Measurements from ENCODE around the gene AGBL3.

Gene AGBL3

DNA sequence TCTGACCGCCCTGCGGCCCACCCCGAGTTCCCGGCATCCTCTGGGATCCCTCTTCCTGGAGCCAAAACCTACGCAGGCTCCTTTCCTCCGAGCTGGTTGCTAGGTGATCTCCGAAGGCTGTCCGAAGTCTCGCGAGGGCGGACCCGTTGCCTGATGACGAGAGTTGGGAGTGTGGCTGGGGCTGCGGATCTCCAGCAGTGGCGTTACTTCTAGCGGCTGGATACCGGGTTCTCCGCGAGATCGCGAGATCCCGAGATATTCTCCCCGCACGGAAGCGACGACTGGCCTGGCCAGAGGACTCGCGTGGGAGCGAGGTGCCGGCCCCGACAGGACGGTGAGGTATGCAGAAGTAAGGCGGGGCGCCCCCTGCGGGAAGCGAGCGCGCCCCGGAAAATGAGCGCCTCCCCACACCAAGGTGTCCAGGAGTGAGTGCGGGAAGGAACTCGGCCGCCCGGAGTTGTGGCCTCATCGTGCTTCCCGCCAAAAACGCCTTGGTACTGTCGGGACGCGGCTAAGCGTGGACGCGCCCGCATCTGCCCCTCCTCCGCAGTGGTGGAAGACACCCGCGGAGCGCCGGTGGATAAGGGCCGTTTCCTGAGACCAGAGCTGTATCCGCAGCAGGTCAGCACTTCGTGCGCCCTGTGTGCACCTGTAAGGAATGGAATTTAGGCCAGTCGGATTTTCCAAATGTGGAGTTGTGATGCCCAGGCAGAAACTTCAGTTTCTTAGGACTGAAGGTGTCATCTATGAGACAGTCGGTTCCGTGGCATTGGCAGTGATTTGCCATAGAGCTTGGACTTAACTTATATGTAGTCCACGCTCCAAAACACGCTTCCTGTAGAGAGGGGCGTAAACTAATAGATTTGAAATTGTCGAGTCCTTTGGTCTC lies at the start of gene AGBL3:
TSS of gene AGBL3 (plus strand) at position 146 of the 889 bp plus-strand sequence. CDS start 1,426 bp downstream, outside the sequence.
- DNase-seq, result peak; percentile 95 to 97

- no peak for DNase-seq
Measured at GRCh38 chr7:134936893-134937510, 49.3 kb upstream of the AGBL3 start.

- DNase-seq, result no peak
Measured at GRCh38 chr7:134938141-134938540, 48.2 kb upstream of the AGBL3 start.

DNA sequence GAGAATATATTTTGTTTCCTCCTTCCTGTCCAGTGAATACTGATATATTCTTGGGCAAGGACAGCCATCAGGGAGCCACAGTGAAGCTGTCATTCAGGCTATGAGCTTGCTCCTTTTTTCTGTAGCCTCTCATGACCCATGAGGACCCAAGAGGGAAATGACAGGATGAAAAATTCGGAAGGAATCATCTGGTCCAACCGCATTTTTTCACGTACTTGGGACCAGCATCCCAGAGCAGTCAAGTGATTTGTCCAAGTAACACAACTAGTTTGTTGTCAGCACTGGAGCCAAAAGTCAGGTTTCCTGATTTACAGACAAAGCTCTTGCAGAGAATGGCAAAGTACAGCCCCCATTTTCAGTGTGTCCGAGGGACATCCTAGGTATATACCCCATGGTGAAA lies 47.2 kb upstream of the AGBL3 start:
- DNase-seq, result no peak

GRCh38 chr7:134940729-134941128 lies 45.6 kb upstream of the AGBL3 start:
- no peak for DNase-seq

DNA sequence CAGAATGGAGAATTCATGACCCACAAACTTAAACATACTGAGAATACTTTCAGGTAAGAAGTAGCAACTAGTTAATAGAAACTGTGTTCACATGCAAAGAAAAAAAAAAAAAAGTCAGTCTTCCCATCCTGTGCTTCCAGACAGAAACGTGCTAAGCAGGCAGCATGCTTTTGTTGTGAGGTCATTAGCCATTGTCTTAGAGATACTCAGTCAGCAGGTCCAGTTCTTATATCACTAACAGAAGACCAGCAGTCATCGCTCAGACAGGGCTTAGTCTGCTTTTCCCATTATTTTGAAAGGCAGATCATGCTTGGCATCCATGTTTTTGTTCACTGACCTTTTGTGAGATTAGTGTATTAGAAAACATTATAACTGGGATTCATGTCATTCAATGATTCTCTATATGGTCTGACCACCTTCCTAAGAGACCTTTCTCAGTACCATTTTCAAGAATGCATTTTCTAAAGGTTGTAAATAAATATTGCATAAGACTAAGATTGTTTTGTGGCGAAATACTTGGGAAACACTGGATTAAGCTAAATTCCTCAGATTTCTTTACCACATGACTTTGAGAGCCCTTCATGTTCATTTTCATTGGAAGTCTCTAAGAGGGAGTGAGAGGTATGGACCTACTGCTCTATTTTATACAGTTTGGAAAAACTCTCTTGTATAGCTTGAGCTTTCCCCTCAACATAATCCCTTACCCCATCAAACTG lies 45.0 kb upstream of the AGBL3 start:
- no peak for DNase-seq

DNA sequence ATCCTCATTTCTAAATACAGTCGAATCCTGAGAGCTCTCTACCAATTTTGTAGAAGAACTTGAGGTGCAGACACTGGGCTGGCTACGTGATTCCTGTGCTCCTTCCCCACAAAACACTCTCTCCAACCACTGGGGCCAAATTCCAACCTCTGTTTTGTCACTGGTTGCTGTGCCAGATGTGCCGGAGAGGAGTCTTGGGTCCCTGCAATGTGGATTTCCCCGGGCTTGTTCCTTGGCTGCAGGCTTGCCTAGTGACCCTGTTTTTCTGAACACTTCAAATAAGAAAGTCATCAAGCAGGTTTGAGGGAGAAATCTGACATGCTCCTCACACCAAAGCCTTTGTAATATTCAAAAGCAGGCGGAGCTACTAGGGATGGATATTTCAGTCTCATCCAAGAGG lies 44.4 kb upstream of the AGBL3 start:
- no peak for DNase-seq

GRCh38 chr7:134942690-134943466 lies 43.4 kb upstream of the AGBL3 start:
- DNase-seq, result no peak

DNA sequence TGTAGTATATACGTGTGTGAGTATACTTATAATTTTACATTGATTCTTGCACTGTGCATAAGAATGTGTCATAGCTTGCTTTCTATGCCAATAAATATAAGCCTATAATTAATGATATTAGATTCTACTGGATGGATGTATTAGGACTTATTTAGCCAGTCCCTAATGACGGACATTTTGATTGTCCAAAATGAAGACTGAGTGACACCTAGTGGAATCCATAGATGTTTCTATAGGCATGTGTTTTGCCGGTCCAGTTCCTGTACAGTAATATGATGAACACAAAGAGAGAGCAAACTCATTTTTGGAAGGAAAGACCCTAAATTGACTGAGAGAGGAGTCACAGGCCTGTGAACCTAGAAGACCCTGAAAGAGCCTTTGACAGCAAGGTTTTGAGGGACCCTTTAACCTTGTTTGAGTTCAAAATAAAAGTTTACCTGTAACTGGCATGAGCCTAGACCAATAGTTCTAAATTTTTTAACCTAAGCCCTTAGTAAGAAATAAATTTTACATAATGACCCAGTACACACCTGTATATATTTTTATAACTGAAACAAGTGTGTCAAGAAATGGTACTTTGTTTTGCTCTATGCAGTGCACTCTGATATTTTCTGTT lies 42.4 kb upstream of the AGBL3 start:
- peak in 1 of 2 experiments; percentile 56 for DNase-seq

DNA sequence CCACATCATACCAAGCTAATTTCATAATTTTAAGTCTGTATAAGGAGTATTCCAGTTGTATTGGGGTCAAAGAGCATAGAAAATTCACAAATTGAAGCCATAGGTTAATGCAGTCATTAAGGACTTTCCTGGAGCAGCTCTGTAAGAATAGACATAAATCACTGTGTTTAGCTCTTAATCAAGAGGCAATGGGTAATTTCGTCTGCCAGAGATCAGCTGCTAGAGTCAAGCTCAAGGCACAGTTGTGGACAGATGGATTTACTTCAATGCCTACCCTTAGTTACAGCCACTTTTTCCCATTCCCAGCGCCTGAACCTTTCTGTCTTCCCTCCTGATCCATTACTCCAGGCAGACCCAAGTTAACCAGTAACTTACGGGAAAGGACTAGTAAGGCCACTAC lies 40.6 kb upstream of the AGBL3 start:
- no peak for DNase-seq

DNA sequence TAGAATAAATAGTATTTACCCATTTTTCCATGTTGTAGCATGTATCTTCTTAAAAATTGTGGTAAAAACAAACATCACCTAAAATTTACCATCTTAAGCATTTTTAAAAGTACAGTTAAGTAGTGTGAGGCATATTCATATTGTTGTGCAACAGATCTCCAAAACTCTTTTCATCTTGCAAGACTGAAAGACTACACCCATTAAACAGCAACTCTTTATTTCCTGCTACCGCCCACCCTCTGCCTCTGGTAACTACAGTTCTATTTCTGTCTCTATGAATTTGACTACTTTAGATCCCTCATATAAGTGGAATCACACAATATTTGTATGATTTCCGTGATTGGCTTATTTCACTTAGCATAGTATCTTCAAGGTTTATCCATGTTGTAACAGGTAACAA lies 40.0 kb upstream of the AGBL3 start:
- no peak for DNase-seq

DNA sequence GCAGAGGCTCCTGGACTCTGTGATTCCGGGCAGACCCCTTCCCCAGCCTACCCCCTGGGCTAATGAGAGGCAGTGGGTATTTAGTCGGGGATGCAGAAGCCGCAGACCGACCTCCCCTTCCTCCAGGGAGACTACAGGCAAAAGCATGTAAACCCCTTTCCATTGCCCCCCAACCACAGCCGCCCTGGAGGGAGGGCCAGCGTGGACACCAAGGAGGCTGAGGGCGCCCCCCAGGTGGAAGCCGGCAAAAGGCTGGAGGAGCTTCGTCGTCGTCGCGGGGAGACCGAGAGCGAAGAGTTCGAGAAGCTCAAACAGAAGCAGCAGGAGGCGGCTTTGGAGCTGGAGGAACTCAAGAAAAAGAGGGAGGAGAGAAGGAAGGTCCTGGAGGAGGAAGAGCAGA lies 39.0 kb upstream of the AGBL3 start:
- no peak for DNase-seq

DNA sequence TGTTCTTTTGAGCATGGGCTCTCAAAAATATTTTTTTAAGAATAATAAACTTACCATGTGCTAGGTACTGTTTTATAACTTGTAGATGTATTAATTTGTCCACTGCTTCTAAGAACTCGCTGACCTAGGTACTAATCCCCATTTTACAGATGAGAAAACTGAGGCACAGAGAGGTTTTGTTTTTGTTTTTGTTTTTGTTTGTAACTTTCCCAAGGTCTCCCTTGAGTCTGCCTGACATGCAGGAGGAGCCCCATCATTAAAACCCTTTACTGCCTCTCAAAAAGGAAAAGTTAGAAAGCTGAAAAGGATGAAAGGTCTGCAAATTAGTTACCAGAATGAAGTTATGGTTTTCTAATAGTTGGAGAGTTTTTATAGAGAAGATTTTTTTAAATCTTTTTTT lies 38.5 kb upstream of the AGBL3 start:
- DNase-seq, result no peak

DNA sequence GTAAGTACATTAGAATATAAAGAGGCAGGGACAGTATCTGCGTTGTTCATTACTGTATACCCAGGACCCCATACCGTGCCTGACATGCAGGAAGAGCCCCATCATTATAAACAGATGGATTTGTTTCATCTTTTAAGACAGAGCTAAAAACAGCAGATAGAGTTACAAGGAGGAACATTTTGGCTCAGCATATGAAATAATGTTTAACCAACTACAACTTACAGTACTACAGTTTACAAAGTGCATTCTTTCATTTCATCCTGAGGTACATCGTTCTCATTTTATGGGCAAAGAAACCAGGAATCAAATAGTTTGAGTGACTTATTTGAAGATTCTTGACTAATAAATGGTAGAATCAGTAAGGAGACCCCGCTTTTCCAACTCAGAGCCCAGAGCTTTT lies 38.1 kb upstream of the AGBL3 start:
- no peak for DNase-seq

DNA sequence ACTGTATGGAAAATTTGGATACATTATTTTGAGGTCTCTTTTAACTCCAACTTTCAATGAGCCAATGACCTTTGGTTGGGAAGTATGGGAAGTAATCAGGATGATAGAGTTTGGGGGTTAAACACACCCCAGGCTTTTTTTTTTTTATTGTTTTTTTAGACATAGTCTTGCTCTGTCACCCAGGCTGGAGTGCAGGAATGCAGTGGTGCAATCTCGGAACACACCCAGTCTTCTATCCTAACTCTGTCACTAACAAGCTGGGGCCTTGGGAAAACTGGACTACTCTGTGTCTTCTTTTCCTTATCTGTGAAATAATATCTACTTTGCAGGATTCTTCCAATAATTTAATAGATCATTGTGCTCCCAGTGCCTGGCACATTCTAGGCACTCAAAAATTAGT lies 37.6 kb upstream of the AGBL3 start:
- no peak for DNase-seq

- DNase-seq, result no peak
Measured at GRCh38 chr7:134949171-134949570, 37.1 kb upstream of the AGBL3 start.

GRCh38 chr7:134954197-134955082 lies 31.9 kb upstream of the AGBL3 start:
- DNase-seq, result peak in 1 of 2 experiments; percentile 30

DNA sequence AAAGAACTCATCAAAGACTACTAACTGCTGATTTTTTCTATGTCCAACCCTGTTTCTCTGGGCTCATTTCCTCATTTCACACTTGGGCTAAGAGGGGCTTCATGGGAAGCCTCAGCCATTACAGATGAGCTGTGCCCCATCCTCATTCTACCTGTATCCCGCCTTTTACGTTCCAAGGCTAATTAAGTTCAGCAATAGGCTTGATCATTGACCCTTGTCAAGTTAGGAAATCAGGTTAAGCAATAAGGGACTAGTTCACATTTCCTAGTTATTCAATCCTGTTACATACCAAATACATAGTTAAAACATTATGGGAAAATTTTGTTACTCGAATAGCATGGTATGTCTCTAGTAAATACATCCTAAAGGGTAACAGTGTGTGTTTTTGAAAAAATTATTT lies 29.3 kb upstream of the AGBL3 start:
- DNase-seq, result no peak

DNA sequence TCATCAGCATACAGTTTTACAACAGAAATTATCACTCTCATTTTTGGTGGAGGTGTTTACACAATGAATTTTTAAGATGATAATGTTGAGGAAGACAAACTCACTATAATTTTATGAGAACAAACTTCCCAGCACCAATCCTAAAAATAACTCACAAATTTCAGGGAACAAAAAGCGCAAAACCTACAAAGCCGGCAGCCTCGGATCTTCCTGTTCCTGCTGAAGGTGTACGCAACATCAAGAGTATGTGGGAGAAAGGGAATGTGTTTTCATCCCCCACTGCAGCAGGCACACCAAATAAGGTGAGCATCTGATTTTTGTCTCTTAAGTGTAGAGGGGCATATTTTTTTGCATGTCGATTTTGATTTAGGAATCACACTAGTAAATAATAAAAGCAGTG lies 26.5 kb upstream of the AGBL3 start:
- DNase-seq, result no peak

DNA sequence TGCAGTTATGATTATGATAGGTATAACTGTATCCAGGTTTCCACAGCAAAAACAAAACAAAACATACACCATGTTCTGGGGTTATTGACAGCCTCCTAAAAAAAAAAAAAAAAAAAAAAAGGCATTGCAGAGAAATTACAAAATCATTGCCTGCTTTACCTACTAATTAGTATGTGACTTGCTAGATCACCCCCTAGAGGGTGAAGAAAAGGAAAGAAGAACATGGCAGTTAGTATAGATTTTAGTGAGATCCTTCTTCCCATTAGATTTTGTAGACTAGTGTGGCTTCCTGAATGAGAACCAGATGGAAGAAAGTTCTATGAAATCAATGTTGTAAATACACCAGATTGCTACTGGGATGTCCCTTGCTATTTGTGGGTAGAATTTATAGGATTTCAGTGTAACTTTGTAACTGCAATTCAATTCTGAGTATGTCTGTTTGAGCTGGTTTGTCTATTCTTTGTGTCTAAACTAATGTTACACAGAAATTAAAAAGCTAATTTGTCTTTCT lies 24.0 kb upstream of the AGBL3 start:
- no peak for DNase-seq

GRCh38 chr7:134963036-134963435 lies 23.3 kb upstream of the AGBL3 start:
- DNase-seq, result no peak
